Measurements from ENCODE around the gene NR6A1.

Gene NR6A1

GRCh38 chr9:124771021-124771866 lies at the start of gene NR6A1:
Gene NR6A1 (minus strand): TSS chr9:124771311.
- DNase-seq, result peak; percentile 89

GRCh38 chr9:124818431-124819281 lies 47.5 kb upstream of the NR6A1 start:
- no peak for DNase-seq

- DNase-seq, result no peak
Observed at GRCh38 chr9:124815601-124816000, 44.5 kb upstream of the NR6A1 start.

GRCh38 chr9:124814164-124814535 lies 43.0 kb upstream of the NR6A1 start:
- no peak for DNase-seq

- no peak for DNase-seq
Observed at GRCh38 chr9:124813501-124814163, 42.5 kb upstream of the NR6A1 start.

- DNase-seq, result no peak
Observed at GRCh38 chr9:124813041-124813440, 41.9 kb upstream of the NR6A1 start.

- no peak for DNase-seq
Observed at GRCh38 chr9:124812441-124812876, 41.3 kb upstream of the NR6A1 start.

GRCh38 chr9:124810663-124811355 lies 39.7 kb upstream of the NR6A1 start:
- no peak for DNase-seq

GRCh38 chr9:124809741-124810500 lies 38.8 kb upstream of the NR6A1 start:
- DNase-seq, result no peak

GRCh38 chr9:124809211-124809610 lies 38.1 kb upstream of the NR6A1 start:
- no peak for DNase-seq

- no peak for DNase-seq
Observed at GRCh38 chr9:124808246-124808956, 37.3 kb upstream of the NR6A1 start.

GRCh38 chr9:124805186-124805585 lies 34.1 kb upstream of the NR6A1 start:
- no peak for DNase-seq

- no peak for DNase-seq
Observed at GRCh38 chr9:124803911-124804310, 32.8 kb upstream of the NR6A1 start.

GRCh38 chr9:124802426-124802825 lies 31.3 kb upstream of the NR6A1 start:
- no peak for DNase-seq

GRCh38 chr9:124801356-124801755 lies 30.2 kb upstream of the NR6A1 start:
- DNase-seq, result no peak

- no peak for DNase-seq
Observed at GRCh38 chr9:124800306-124801259, 29.5 kb upstream of the NR6A1 start.

- no peak for DNase-seq
Observed at GRCh38 chr9:124799274-124800006, 28.3 kb upstream of the NR6A1 start.

- no peak for DNase-seq
Observed at GRCh38 chr9:124797343-124798103, 26.4 kb upstream of the NR6A1 start.
